HUES6 (cell line): Measurements from ENCODE around the gene FBRSL1.
"Not testable (repeated sequence)": the region's sequence is repeated elsewhere in the genome, so short reads cannot be mapped to it uniquely, and the experiment has no call there.

ENCODE experiments used
- H3K27ac ChIP-seq: 2 replicates; pipeline ENCODE4 v1.7.0; 2013; ENCODE audit warnings: low read depth, mild to moderate bottlenecking, low read length, inconsistent platforms
- H3K27me3 ChIP-seq: 2 replicates; pipeline ENCODE4 v1.6.1; 2013; ENCODE audit warnings: low read length; ENCODE audit not compliant: control insufficient read depth, insufficient read depth
- H3K36me3 ChIP-seq: 2 replicates; pipeline ENCODE4 v1.6.1; 2013; ENCODE audit warnings: low read length; ENCODE audit not compliant: control insufficient read depth, insufficient read depth
- H3K4me1 ChIP-seq: 2 replicates; pipeline ENCODE4 v1.6.1; 2013; ENCODE audit warnings: low read length; ENCODE audit not compliant: control insufficient read depth, insufficient read depth
- H3K4me3 ChIP-seq: 2 replicates; pipeline ENCODE4 v1.5.1; 2013; ENCODE audit warnings: low read depth, low read length
- H3K9ac ChIP-seq: one replicate; pipeline ENCODE4 v1.6.1; 2013; ENCODE audit warnings: mild to moderate bottlenecking, low read length
- H3K9me3 ChIP-seq: 2 replicates; pipeline ENCODE4 v1.6.1; 2013; ENCODE audit warnings: low read depth, low read length; ENCODE audit not compliant: control insufficient read depth, insufficient read depth

FBRSL1 gene

GRCh38 chr12:132489602-132490266, at the start of gene FBRSL1:
Gene FBRSL1 (plus strand): TSS chr12:132490151.
- H3K9me3 ChIP-seq, result 0 out of 2 replicates have a peak, but pooled peaks cover 2% of the 10 kb centered on the region
- H3K36me3 ChIP-seq, result peaks cover 3% of the 10 kb centered on the region; the same call in 1 of the 2 replicates
- peak within 1 kb of the TSS; percentile 74 for H3K4me3 ChIP-seq
- peaks cover 11% of the 10 kb centered on the region for H3K4me1 ChIP-seq
- H3K9ac ChIP-seq, result peak within 1 kb of the TSS; percentile 39
- H3K27me3 ChIP-seq, result peaks cover 56% of the 10 kb centered on the region
- H3K27ac ChIP-seq, result no peak within 1 kb of the TSS

DNA sequence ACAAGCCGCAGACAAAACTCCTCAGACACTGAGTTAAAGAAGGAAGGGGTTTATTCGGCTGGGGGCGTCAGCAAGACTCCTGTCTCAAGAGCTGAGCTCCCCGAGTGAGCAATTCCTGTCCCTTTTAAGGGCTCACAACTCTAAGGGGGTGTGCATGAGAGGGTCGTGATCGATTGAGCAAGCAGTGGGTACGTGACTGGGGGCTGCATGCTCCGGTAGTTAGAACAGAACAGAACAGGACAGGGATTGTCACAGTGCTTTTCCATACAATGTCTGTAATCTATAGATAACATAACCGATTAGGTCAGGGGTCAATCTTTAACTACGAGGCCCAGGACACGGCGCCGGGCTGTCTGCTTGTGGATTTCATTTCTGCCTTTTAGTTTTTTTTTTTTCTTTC, 49.5 kb upstream of the FBRSL1 start:
- H3K4me3 ChIP-seq, H3K4me1 ChIP-seq, H3K9ac ChIP-seq, H3K27ac ChIP-seq, H3K36me3 ChIP-seq: not testable (repeated sequence)
- peaks cover 13% of the 10 kb centered on the region for H3K9me3 ChIP-seq
- peaks cover 75% of the 10 kb centered on the region for H3K27me3 ChIP-seq

- H3K4me3 ChIP-seq, result no peak overlapping the region
- H3K9ac ChIP-seq, result no peak overlapping the region
- peaks cover 5% of the 10 kb centered on the region; the same call in 1 of the 2 replicates for H3K4me1 ChIP-seq
- H3K27me3 ChIP-seq, result peaks cover 61% of the 10 kb centered on the region
- peaks cover 8% of the 10 kb centered on the region for H3K9me3 ChIP-seq
- no peak overlapping the region for H3K27ac ChIP-seq
- no peaks in the 10 kb centered on the region for H3K36me3 ChIP-seq
These were observed 47.8 kb upstream of the FBRSL1 start for GRCh38 chr12:132441871-132442863.

GRCh38 chr12:132443091-132443490, 46.9 kb upstream of the FBRSL1 start:
- 0 out of 2 replicates have a peak, but pooled peaks cover under 1% of the 10 kb centered on the region for H3K4me1 ChIP-seq
- peaks cover 8% of the 10 kb centered on the region for H3K9me3 ChIP-seq
- no peak overlapping the region for H3K4me3 ChIP-seq
- H3K27me3 ChIP-seq, result peaks cover 60% of the 10 kb centered on the region
- H3K27ac ChIP-seq, result no peak overlapping the region
- H3K9ac ChIP-seq, result no peak overlapping the region
- H3K36me3 ChIP-seq, result no peaks in the 10 kb centered on the region

- H3K9ac ChIP-seq, result no peak overlapping the region
- no peaks in the 10 kb centered on the region for H3K4me1 ChIP-seq
- H3K27me3 ChIP-seq, result peaks cover 59% of the 10 kb centered on the region
- H3K36me3 ChIP-seq, result no peaks in the 10 kb centered on the region
- no peak overlapping the region for H3K4me3 ChIP-seq
- H3K27ac ChIP-seq, result no peak overlapping the region
- peaks cover 8% of the 10 kb centered on the region for H3K9me3 ChIP-seq
These were observed 45.7 kb upstream of the FBRSL1 start for GRCh38 chr12:132444283-132444682.

DNA sequence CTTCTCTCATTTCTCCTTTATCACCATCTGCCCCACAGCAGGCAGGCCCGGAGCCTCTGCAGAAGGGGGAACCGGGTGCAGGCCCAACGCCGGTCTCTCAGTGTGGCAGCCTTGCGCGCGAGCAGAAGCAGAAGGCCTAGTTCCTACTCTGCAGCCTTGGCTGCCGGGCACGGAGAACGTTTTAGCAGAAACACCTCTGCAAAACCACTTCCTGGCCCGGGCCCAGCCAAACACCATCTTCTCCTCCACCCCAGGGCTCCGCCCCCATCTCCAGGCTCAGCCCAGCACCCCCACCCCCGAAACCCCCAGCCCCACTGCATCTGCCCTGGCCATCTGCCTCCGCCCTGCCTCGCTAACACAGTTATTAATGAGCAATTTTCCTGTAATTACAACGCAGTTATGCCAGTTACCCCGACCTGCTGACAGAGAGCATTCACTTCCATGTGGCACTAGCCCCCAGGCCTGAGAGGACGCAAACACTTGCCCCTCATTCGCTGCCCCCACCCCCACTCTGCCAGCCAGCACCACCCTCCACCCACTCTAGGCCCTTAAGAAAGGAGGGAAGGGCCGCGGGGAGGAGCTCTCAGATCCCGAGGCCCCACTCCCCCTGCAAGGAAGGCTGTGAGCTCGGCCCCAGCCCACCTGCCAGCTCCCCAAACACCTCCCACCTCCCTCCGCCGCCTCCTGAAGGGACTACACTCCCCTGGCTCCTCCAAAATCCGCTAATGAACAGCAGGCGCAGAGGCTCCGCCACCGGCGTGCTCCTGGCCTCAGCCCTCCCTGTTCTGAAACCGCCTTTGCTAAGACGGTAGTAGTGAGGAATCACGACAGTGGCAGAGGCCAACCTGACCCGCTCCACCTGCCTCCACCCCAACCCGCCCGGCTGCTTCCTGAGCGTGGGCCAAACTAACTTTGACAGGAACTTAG, 44.7 kb upstream of the FBRSL1 start:
- Histone ChIP-seq H3K36me3 (no peaks in the 10 kb centered on the region), H3K4me1 (no peaks in the 10 kb centered on the region), H3K9ac (peak overlapping the region; percentile 22), H3K27me3 (peaks cover 60% of the 10 kb centered on the region), H3K9me3 (peaks cover 8% of the 10 kb centered on the region), H3K4me3 (peak overlapping the region; percentile 51), H3K27ac (no peak overlapping the region)

- Histone ChIP-seq H3K27me3 (peaks cover 65% of the 10 kb centered on the region), H3K9ac (peak overlapping the region; percentile 22), H3K36me3 (no peaks in the 10 kb centered on the region), H3K4me1 (no peaks in the 10 kb centered on the region), H3K9me3 (peaks cover 8% of the 10 kb centered on the region), H3K4me3 (peak overlapping the region; percentile 51), H3K27ac (no peak overlapping the region)
These were observed 43.9 kb upstream of the FBRSL1 start for GRCh38 chr12:132445884-132446632.

DNA sequence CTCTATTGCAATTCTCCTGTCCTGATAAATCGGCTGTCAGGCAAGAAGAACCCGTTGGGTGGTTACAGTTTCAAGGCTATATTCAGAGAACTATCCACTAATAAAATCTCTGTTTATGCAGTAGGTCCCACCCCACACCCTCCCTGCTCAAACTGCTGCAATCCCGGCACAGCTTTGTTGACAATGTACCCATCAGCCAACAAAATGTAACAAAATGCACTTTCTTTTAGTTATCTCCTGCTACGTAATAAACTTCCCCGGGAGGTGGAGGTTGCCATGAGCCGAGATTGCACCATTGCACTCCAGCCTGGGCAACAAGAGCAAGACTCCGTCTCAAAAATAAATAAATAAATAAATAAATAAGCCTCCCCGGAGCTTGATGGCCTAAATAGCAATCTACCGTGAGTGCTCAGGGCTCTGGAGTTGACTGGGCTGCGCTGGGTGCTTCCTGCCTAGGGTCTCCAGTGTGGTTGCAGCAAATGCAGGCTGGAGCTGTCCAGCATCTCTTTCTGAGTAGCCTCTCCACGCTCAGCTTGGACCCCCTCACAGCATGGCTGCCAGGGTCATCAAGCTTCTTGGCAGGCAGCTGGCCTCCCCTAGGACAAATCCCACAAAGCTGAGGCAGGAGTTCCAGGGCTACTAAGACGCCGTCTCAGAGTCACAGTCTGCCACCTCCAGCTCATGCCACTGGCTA, 43.2 kb upstream of the FBRSL1 start:
- H3K4me1 ChIP-seq, result no peaks in the 10 kb centered on the region
- H3K36me3 ChIP-seq, result no peaks in the 10 kb centered on the region
- no peak overlapping the region for H3K27ac ChIP-seq
- no peak overlapping the region for H3K4me3 ChIP-seq
- H3K27me3 ChIP-seq, result peaks cover 64% of the 10 kb centered on the region
- peaks cover 8% of the 10 kb centered on the region for H3K9me3 ChIP-seq
- H3K9ac ChIP-seq, result no peak overlapping the region

- Histone ChIP-seq H3K36me3 (no peaks in the 10 kb centered on the region), H3K4me1 (no peaks in the 10 kb centered on the region), H3K27ac (no peak overlapping the region), H3K27me3 (peaks cover 64% of the 10 kb centered on the region), H3K9me3 (peaks cover 8% of the 10 kb centered on the region), H3K9ac (no peak overlapping the region), H3K4me3 (no peak overlapping the region)
These were observed 42.6 kb upstream of the FBRSL1 start for GRCh38 chr12:132447327-132447720.
